H1 (cell line): ENCODE measurements around the gene USP49. TPM values are rescaled to one million over a fixed set of nuclear protein-coding genes. Genes with fewer than 3 reads are reported as not detected.

Experiments
- CTCF ChIA-PET: fragments of 300-600 bp; sonication (Branson Sonifier 250); formaldehyde crosslinking; loops from one replicate; lab custom pipeline; 2021; ENCODE audit not compliant: partially characterized antibody; lab: Charles Lee
- POLR2A ChIA-PET: fragments of 300-600 bp; sonication (Branson Sonifier 250); formaldehyde crosslinking; loops from one replicate; lab custom pipeline; 2021; ENCODE audit warnings: inconsistent platforms; ENCODE audit not compliant: partially characterized antibody; lab: Charles Lee
- DNase-seq, 2 experiments: peaks; one replicate each; pipeline versions ENCODE4 v3.0.0 to v3.0.0-alpha.2; 2010 to 2022; ENCODE audit warnings: low spot score in 2 of 2, low read depth in 1 of 2, mixed read lengths in 1 of 2
- FAIRE-seq: peaks from 2 replicates; lab custom pipeline; 2011; peaks lifted over from hg19 to GRCh38; lab: Jason Lieb, UNC
- H2AFZ ChIP-seq: 2 replicates; pipeline ENCODE4 v1.8.1; 2012; ENCODE audit warnings: low read length, inconsistent platforms
- H2AK5ac ChIP-seq: 2 replicates; pipeline ENCODE4 v1.6.1; 2013; ENCODE audit warnings: low read depth, low read length
- H2BK120ac ChIP-seq: replicated peaks from 2 replicates; pipeline ENCODE3; 2013; ENCODE audit warnings: low read depth, low read length, inconsistent platforms
- H2BK12ac ChIP-seq: 2 replicates; pipeline ENCODE4 v1.6.1; 2013; ENCODE audit warnings: low read depth, low read length
- H2BK15ac ChIP-seq: 2 replicates; pipeline ENCODE4 v1.6.1; 2013; ENCODE audit warnings: low read length
- H2BK20ac ChIP-seq: 2 replicates; pipeline ENCODE4 v1.6.1; 2013; ENCODE audit warnings: low read length
- H2BK5ac ChIP-seq: 2 replicates; pipeline ENCODE4 v1.6.1; 2013; ENCODE audit warnings: low read depth, low read length
- H3K14ac ChIP-seq: 2 replicates; pipeline ENCODE4 v1.6.1; 2013; ENCODE audit warnings: inconsistent platforms; ENCODE audit not compliant: insufficient read length
- H3K18ac ChIP-seq: 2 replicates; pipeline ENCODE4 v1.6.1; 2013; ENCODE audit warnings: low read length; ENCODE audit errors: extremely low read depth
- H3K23ac ChIP-seq: 2 replicates; pipeline ENCODE4 v1.6.1; 2013; ENCODE audit warnings: inconsistent platforms; ENCODE audit not compliant: insufficient read length
- H3K23me2 ChIP-seq: 2 replicates; pipeline ENCODE4 v1.6.1; 2013; ENCODE audit warnings: low read depth, low read length
- H3K27ac ChIP-seq: 2 replicates; pipeline ENCODE4 v1.6.1; 2011; ENCODE audit warnings: low read depth, low read length, inconsistent platforms
- H3K27me3 ChIP-seq, 4 experiments: replicated peaks in 1 of 4; 1 replicate in 1 of 4; 2 replicates in 3 of 4; pipeline versions ENCODE4 v1.6.1 to v1.8.1; 2011 to 2013; ENCODE audit warnings: low read length in 3 of 4, mild to moderate bottlenecking in 3 of 4, inconsistent platforms in 2 of 4, mixed read lengths in 2 of 4, moderate library complexity in 1 of 4; ENCODE audit not compliant: control insufficient read depth in 3 of 4, insufficient read depth in 3 of 4; ENCODE audit errors: extremely low read depth in 1 of 4
- H3K36me3 ChIP-seq, 4 experiments: 2 replicates each; pipeline versions ENCODE4 v1.6.1 to v1.8.1; 2011 to 2013; ENCODE audit warnings: mild to moderate bottlenecking in 4 of 4, low read length in 3 of 4, moderate library complexity in 2 of 4, control low read depth in 1 of 4, inconsistent platforms in 1 of 4; ENCODE audit not compliant: insufficient read depth in 4 of 4, control insufficient read depth in 2 of 4
- H3K4ac ChIP-seq: replicated peaks from 2 replicates; pipeline ENCODE3; 2013; ENCODE audit warnings: low read length, low read depth, mixed read lengths, inconsistent platforms; ENCODE audit not compliant: insufficient read length
- H3K4me1 ChIP-seq, 4 experiments: replicated peaks in 1 of 4; 1 replicate in 1 of 4; 2 replicates in 3 of 4; pipeline versions ENCODE4 v1.6.1 to v1.8.1; 2011 to 2013; ENCODE audit warnings: low read length in 3 of 4, inconsistent platforms in 2 of 4, mixed read lengths in 1 of 4; ENCODE audit not compliant: insufficient read depth in 4 of 4, control insufficient read depth in 3 of 4
- H3K4me2 ChIP-seq, 2 experiments: 2 replicates each; pipeline versions ENCODE4 v1.6.1 to v1.8.1; 2011 to 2013; ENCODE audit warnings: low read depth in 2 of 2, low read length in 2 of 2, control low read depth in 1 of 2, inconsistent platforms in 1 of 2, mild to moderate bottlenecking in 1 of 2; ENCODE audit not compliant: insufficient read depth in 1 of 2
- H3K4me3 ChIP-seq, 4 experiments: fragments of 200-600, 300-600 bp in 1 of 4; sonication (generic), shearing (Covaris generic), sonication (Bioruptor Twin) in 1 of 4; 2 replicates each; pipeline versions ENCODE4 v1.5.1 to v1.8.1; 2011 to 2016; ENCODE audit warnings: low read length in 4 of 4, low read depth in 3 of 4, control low read depth in 2 of 4, inconsistent platforms in 2 of 4, mild to moderate bottlenecking in 2 of 4, mixed read lengths in 1 of 4, moderate library complexity in 1 of 4; ENCODE audit not compliant: insufficient read depth in 2 of 4; ENCODE audit errors: extremely low read depth in 1 of 4
- H3K56ac ChIP-seq: replicated peaks from 2 replicates; pipeline ENCODE3; 2013; ENCODE audit warnings: low read depth, mild to moderate bottlenecking, mixed read lengths, low read length, inconsistent platforms; ENCODE audit not compliant: insufficient read length
- H3K79me1 ChIP-seq: 2 replicates; pipeline ENCODE4 v1.6.1; 2013; ENCODE audit warnings: low read depth, low read length, control low read depth
- H3K79me2 ChIP-seq, 2 experiments: 2 replicates each; pipeline versions ENCODE4 v1.6.1 to v1.8.1; 2012 to 2013; ENCODE audit warnings: low read length in 2 of 2, mild to moderate bottlenecking in 2 of 2, inconsistent platforms in 1 of 2; ENCODE audit not compliant: insufficient read depth in 2 of 2, control insufficient read depth in 1 of 2
- H3K9ac ChIP-seq, 4 experiments: replicated peaks in 1 of 4; 1 replicate in 1 of 4; 2 replicates in 3 of 4; pipeline versions ENCODE4 v1.6.1 to v1.8.1; 2011 to 2013; ENCODE audit warnings: low read depth in 3 of 4, low read length in 3 of 4, control low read depth in 2 of 4, mild to moderate bottlenecking in 2 of 4, moderate library complexity in 2 of 4, inconsistent platforms in 1 of 4; ENCODE audit errors: extremely low read depth in 1 of 4
- H3K9me3 ChIP-seq, 2 experiments: 2 replicates each; pipeline versions ENCODE4 v1.6.1 to v1.8.1; 2012 to 2013; ENCODE audit warnings: mild to moderate bottlenecking in 2 of 2, moderate library complexity in 2 of 2, control low read depth in 1 of 2, inconsistent platforms in 1 of 2, low read depth in 1 of 2, low read length in 1 of 2, mixed read lengths in 1 of 2; ENCODE audit not compliant: insufficient read depth in 2 of 2
- H4K20me1 ChIP-seq, 2 experiments: replicated peaks in 1 of 2; 2 replicates each; pipeline versions ENCODE3 to v1.8.1; 2011 to 2013; ENCODE audit warnings: inconsistent platforms in 2 of 2, low read length in 2 of 2, mild to moderate bottlenecking in 1 of 2; ENCODE audit not compliant: insufficient read depth in 2 of 2, control insufficient read depth in 1 of 2
- H4K5ac ChIP-seq: 2 replicates; pipeline ENCODE4 v1.6.1; 2013; ENCODE audit warnings: low read length, low read depth, mixed read lengths, inconsistent platforms; ENCODE audit not compliant: insufficient read length
- H4K8ac ChIP-seq: 2 replicates; pipeline ENCODE4 v1.8.0; 2013; ENCODE audit warnings: mild to moderate bottlenecking, moderate library complexity, low read length, inconsistent platforms; ENCODE audit not compliant: insufficient read depth; ENCODE audit errors: extremely low read depth
- H4K91ac ChIP-seq: replicated peaks from 2 replicates; pipeline ENCODE3; 2013; ENCODE audit warnings: low read length, mixed read lengths, inconsistent platforms; ENCODE audit not compliant: insufficient read length
- CTBP2 ChIP-seq: IDR thresholded peaks from 2 replicates; pipeline ENCODE4 v1.7.0; 2011; ENCODE audit warnings: borderline replicate concordance, mild to moderate bottlenecking, moderate library complexity, mixed read lengths, low read length; ENCODE audit not compliant: insufficient read depth, insufficient read length
- POU5F1 ChIP-seq: IDR thresholded peaks from 2 replicates; pipeline ENCODE4 v1.6.1; 2011; ENCODE audit warnings: low read depth, mild to moderate bottlenecking, low read length, moderate library complexity
- SUZ12 ChIP-seq: fragments of 200-600 bp; sonication (generic); IDR thresholded peaks from 2 replicates; pipeline ENCODE4 v1.6.1; 2012; ENCODE audit warnings: mild to moderate bottlenecking, inconsistent platforms, low read length, moderate library complexity, mixed read lengths
- WGBS, 2 experiments: shearing (Covaris generic) in 1 of 2; methylation state at CpG; one replicate each; pipeline versions ENCODE4 v1.1.6 to v1.1.7; 2013 to 2015; ENCODE audit warnings: low lambda C conversion rate in 2 of 2, mixed read lengths in 2 of 2, inconsistent platforms in 1 of 2, low coverage in 1 of 2, missing lambda C conversion rate in 1 of 2; ENCODE audit not compliant: insufficient replicate concordance in 2 of 2, insufficient coverage in 1 of 2, insufficient read length in 1 of 2; ENCODE audit errors: extremely low coverage in 1 of 2, missing lambda C conversion rate in 1 of 2; 5-methylcytosine and 5-hydroxymethylcytosine counted together
- polyA plus RNA-seq, 7 experiments: library from polyadenylated mRNA; depleted of rRNA in 3 of 7; stranded (reverse) in 5 of 7; unstranded in 2 of 7; fragments of >200 nt in 5 of 7; fragments of 200-250 nt in 2 of 7; gene quantifications; 1 replicate in 5 of 7; 2 replicates in 1 of 7; 4 replicates in 1 of 7; pipeline versions ENCODE4 v1.2.1 to v1.2.3, GENCODE V29; 2011 to 2013; ENCODE audit warnings: missing spikeins in 2 of 7, mixed read lengths in 2 of 7
- total RNA-seq: library from RNA; stranded (reverse); fragmentation: NEBNext Ultra II Directional; extraction: Animal tissue kit (Norgen Biotek cat#: 25700); gene quantifications from 2 replicates; pipeline ENCODE4 v1.2.1, GENCODE V29; 2021
- TF ChIP-seq, protein P1 (sequence below): IDR thresholded peaks from 2 replicates; pipeline ENCODE4 v1.6.1; 2012; ENCODE audit warnings: low read length, inconsistent platforms

The USP49 gene
- total and polyA plus RNA-seq, 2 of the 8 experiments (the other 6 are each of a cell fraction or from before 2014, with no cell fraction given): 6.9 to 24.4 TPM

DNA sequence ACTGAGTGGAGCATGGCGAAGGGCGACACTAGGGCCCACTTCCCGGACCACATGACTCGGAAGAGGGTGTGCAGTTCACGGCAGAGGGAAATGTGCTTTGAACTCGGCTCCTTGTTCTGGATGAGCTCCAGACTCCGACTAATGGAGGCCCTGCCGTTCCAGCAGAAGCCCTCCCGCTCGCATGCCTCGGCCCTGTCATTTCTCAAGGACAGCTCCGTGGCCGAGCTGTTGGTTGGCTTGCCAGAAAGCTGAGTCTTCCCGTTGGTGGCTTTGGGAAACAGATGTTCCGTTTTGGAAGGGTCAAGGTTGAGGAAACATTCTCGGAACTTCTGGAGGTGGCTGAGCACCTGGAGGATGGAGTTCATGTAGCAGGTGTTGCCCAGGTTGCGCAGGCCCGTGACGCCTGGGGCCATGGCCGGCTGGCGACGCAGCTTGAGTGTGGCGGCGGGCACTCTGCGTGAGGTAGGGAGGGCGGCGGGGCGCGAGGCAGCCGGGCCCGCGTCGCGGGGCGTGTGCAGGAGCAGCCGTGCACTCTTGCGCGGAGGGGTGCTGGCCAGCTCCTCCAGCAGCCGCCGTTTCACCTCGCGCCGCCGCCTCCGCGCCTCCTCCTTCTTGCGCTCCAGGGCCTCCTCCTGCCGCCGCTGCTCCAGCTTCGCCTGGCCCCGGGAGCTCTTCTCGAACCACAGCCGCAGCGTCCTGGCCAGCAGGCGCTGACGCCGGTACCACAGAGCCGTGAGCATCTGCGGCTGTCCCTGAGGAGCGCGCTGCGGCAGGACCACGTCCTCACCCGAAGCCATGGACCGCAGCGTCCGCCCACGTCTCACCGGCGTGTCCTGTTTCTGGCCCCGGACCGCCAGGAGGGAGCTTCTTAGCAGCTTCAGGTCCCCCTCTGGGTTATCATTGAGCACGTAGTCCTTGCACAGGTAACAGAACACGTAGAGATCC is 89.1 kb downstream of the USP49 start:
- Histone ChIP-seq H4K20me1 (peaks cover 0 to 5% of the 10 kb centered on the region in 2 experiments), H3K27ac (no peak overlapping the region), H3K9me3 (no peaks in the 10 kb centered on the region), H3K27me3 (no peaks in the 10 kb centered on the region), H3K4me3 (no peak overlapping the region), H3K79me2 (no peaks in the 10 kb centered on the region), H2AFZ (no peak overlapping the region), H3K4me1 (no peaks in the 10 kb centered on the region), H4K5ac (no peak overlapping the region), H3K79me1 (no peaks in the 10 kb centered on the region), H3K56ac (no peak overlapping the region), H3K36me3 (peaks cover 0 to 17% (median 5%) of the 10 kb centered on the region in 4 experiments; a peak in 4 of 8 replicates), H3K4me2 (no peak overlapping the region), H2BK5ac (no peak overlapping the region), H3K9ac (no peak overlapping the region), H4K91ac (no peak overlapping the region), H3K4ac (no peak overlapping the region)
- FAIRE-seq (no peak), DNase-seq (no peak)
- 96% methylated on average over 72 of the region's 74 CpGs; no CpG with 5 or more reads in 1 of the 2 experiments for WGBS, 2 experiments
- ChIA-PET CTCF (interaction anchor here (0.6 to 1.6 kb wide), 8 partner anchors 8 to 298 kb away, joined by 3 to 6 read pairs (median 3); partner anchors contain the start of gene TOMM6), POLR2A (interaction anchor here (1.2 to 3.1 kb wide), 3 partner anchors 15 to 18 kb away, joined by 4 to 8 read pairs (median 4); partner anchors contain the start of gene TOMM6)
- no peak for TF ChIP-seq POU5F1
- no peak for TF ChIP-seq CTBP2
- TF ChIP-seq, protein P1, sequence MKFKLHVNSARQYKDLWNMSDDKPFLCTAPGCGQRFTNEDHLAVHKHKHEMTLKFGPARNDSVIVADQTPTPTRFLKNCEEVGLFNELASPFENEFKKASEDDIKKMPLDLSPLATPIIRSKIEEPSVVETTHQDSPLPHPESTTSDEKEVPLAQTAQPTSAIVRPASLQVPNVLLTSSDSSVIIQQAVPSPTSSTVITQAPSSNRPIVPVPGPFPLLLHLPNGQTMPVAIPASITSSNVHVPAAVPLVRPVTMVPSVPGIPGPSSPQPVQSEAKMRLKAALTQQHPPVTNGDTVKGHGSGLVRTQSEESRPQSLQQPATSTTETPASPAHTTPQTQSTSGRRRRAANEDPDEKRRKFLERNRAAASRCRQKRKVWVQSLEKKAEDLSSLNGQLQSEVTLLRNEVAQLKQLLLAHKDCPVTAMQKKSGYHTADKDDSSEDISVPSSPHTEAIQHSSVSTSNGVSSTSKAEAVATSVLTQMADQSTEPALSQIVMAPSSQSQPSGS: no peak
- TF ChIP-seq SUZ12: no peak
- TF ChIP-seq, all 59 proteins: peak for 0
- H3K18ac ChIP-seq: no peak overlapping the region
- no peak overlapping the region for H2AK5ac ChIP-seq
- no peak overlapping the region for H2BK12ac ChIP-seq
- H3K14ac ChIP-seq: no peak overlapping the region
- no peak overlapping the region for H2BK15ac ChIP-seq
- H3K23me2 ChIP-seq: no peaks in the 10 kb centered on the region
- H4K8ac ChIP-seq: no peak overlapping the region; the same call in 1 of the 2 replicates
- no peak overlapping the region for H3K23ac ChIP-seq
- no peak overlapping the region for H2BK120ac ChIP-seq
- no peak overlapping the region for H2BK20ac ChIP-seq
